ENCODE data around the gene POLR3GL. TPM values are rescaled to one million over a fixed set of nuclear protein-coding genes. Genes with fewer than 3 reads are reported as not detected.

The POLR3GL gene
- total RNA-seq, 1 donor from 2014 or later = 21.4 TPM

GRCh38 chr1:145999321-146000024, 35.0 kb downstream of the POLR3GL start:
- intact Hi-C loops (cut with DNase I) = no loop called here
- ATAC-seq = peak; percentile 12
- Histone ChIP-seq H3K27ac (peak overlapping the region; percentile 99), H3K4me3 (peak overlapping the region; percentile 92), H3K36me3 (peaks cover 12% of the 10 kb centered on the region), H3K9me3 (no peaks in the 10 kb centered on the region), H3K27me3 (no peaks in the 10 kb centered on the region), H3K4me1 (peaks cover 37% of the 10 kb centered on the region)
- TF ChIP-seq CTCF (IDR thresholded peaks at IDR 0.05) = no peak
- DNase-seq = no peak

- peaks cover 51% of the 10 kb centered on the region for H3K4me1 ChIP-seq
- H3K36me3 ChIP-seq = no peaks in the 10 kb centered on the region
- no peak for DNase-seq
- ATAC-seq = no peak
- TF ChIP-seq CTCF (IDR thresholded peaks at IDR 0.05) = no peak
- no peaks in the 10 kb centered on the region for H3K27me3 ChIP-seq
- no peak overlapping the region for H3K4me3 ChIP-seq
- H3K27ac ChIP-seq = peak overlapping the region; percentile 71
- intact Hi-C loops (cut with DNase I) = no loop called here
- no peaks in the 10 kb centered on the region for H3K9me3 ChIP-seq
These were observed 37.2 kb downstream of the POLR3GL start for GRCh38 chr1:146001709-146002108.

GRCh38 chr1:146007489-146008133, 43.1 kb downstream of the POLR3GL start:
- no peak for TF ChIP-seq CTCF (IDR thresholded peaks at IDR 0.05)
- no peaks in the 10 kb centered on the region for H3K36me3 ChIP-seq
- H3K4me1 ChIP-seq = peaks cover 39% of the 10 kb centered on the region
- no peak for ATAC-seq
- H3K27me3 ChIP-seq = no peaks in the 10 kb centered on the region
- H3K9me3 ChIP-seq = no peaks in the 10 kb centered on the region
- no peak overlapping the region for H3K4me3 ChIP-seq
- DNase-seq = no peak
- peak overlapping the region; percentile 91 for H3K27ac ChIP-seq
- intact Hi-C loops (cut with DNase I) = no loop called here

- no peak for TF ChIP-seq CTCF (IDR thresholded peaks at IDR 0.05)
- Histone ChIP-seq H3K4me1 (peaks cover 39% of the 10 kb centered on the region), H3K27ac (peak overlapping the region; percentile 75), H3K27me3 (no peaks in the 10 kb centered on the region), H3K4me3 (no peak overlapping the region), H3K36me3 (no peaks in the 10 kb centered on the region), H3K9me3 (no peaks in the 10 kb centered on the region)
- DNase-seq (peak; percentile 72), ATAC-seq (peak; percentile 78)
- intact Hi-C loops (cut with DNase I) = loop anchor here (5.0 to 10.0 kb wide), 3 partner anchors 33 to 155 kb away; partner anchors contain the start of gene PIAS3
These were observed 45.7 kb downstream of the POLR3GL start for GRCh38 chr1:146010126-146010738.

- no peak overlapping the region for H3K4me3 ChIP-seq
- peaks cover 18% of the 10 kb centered on the region for H3K4me1 ChIP-seq
- no peak for DNase-seq
- intact Hi-C loops (cut with DNase I) = loop anchor here (5.0 to 10.0 kb wide), 3 partner anchors 36 to 158 kb away; partner anchors contain the start of gene PIAS3
- H3K27me3 ChIP-seq = no peaks in the 10 kb centered on the region
- H3K36me3 ChIP-seq = no peaks in the 10 kb centered on the region
- H3K9me3 ChIP-seq = no peaks in the 10 kb centered on the region
- peak; percentile 68 for ATAC-seq
- no peak overlapping the region for H3K27ac ChIP-seq
- peak; percentile 79 for TF ChIP-seq CTCF (IDR thresholded peaks at IDR 0.05)
These were observed 48.4 kb downstream of the POLR3GL start for GRCh38 chr1:146012703-146013558.

All from upper lobe of right lung (tissue), 1 donor.